ENCODE results near the gene ANKRD6. TPM values are rescaled to one million over a fixed set of nuclear protein-coding genes. Genes with fewer than 3 reads are reported as not detected.
A peak's percentile ranks its signal among the peaks of the same experiment; 100 is the strongest.

The ANKRD6 gene
- total RNA-seq: 1.3 TPM in 2 replicates

DNA sequence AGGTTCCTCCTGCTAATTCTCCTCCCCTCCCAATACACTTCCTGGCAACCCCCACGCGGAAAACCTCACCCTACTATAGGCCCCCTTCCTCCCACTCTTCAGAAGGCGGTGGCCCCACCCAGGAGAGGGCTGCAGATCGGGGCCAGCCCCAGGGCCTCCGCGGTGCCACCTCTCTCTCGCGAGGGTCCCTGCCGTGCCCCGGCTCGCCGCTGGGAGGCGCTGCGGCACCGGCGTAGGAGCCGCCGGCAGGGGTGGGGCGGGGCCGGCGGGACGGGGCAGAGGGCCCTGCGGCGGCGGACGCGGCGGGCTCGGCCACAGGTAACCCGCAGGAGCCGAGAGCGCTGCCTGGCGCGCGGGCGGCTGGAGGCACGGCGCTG, at the start of gene ANKRD6:
Gene ANKRD6 (plus strand): TSS at position 278 of the 377 bp plus-strand sequence. CDS start 133,825 bp downstream, outside the sequence.
- peak within 1 kb of the TSS; percentile 57 for H3K4me3 ChIP-seq (ENCODE audit: low read depth, low read length)
- peak; percentile 18 for DNase-seq (ENCODE audit: low read depth)
- TF ChIP-seq, protein P1, sequence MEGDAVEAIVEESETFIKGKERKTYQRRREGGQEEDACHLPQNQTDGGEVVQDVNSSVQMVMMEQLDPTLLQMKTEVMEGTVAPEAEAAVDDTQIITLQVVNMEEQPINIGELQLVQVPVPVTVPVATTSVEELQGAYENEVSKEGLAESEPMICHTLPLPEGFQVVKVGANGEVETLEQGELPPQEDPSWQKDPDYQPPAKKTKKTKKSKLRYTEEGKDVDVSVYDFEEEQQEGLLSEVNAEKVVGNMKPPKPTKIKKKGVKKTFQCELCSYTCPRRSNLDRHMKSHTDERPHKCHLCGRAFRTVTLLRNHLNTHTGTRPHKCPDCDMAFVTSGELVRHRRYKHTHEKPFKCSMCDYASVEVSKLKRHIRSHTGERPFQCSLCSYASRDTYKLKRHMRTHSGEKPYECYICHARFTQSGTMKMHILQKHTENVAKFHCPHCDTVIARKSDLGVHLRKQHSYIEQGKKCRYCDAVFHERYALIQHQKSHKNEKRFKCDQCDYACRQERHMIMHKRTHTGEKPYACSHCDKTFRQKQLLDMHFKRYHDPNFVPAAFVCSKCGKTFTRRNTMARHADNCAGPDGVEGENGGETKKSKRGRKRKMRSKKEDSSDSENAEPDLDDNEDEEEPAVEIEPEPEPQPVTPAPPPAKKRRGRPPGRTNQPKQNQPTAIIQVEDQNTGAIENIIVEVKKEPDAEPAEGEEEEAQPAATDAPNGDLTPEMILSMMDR (IDR thresholded peaks at IDR 0.05; ENCODE audit: insufficient read depth, low read depth, low read length): peak; percentile 74

DNA sequence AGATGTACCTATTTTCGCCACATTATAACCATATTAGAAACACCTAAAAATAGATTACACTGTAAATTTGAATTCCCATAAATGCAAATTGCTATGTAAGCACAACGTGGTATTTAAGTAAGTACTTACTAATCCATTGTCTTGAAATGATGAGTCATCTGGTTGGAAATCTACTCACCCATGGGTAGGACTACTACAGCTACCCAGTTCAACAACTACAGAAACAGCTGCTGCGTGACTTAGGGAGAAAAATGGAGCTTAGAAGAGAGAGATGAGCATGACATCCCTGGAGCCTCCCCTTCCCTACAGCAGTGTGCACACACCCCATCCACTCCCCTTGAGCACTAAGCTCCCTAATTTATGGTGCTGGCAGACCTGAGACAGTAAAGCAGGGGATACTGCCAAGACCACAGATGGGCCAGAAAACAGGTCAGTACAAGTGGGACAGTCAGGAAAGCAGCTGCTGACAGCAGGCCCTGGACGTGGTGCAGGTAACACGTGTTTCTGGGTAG, 47.7 kb upstream of the ANKRD6 start:
- no peak overlapping the region for H3K4me3 ChIP-seq (ENCODE audit: low read depth, low read length)
- DNase-seq (ENCODE audit: low read depth): no peak
- TF ChIP-seq, protein P1 (IDR thresholded peaks at IDR 0.05; ENCODE audit: insufficient read depth, low read depth, low read length): no peak

DNA sequence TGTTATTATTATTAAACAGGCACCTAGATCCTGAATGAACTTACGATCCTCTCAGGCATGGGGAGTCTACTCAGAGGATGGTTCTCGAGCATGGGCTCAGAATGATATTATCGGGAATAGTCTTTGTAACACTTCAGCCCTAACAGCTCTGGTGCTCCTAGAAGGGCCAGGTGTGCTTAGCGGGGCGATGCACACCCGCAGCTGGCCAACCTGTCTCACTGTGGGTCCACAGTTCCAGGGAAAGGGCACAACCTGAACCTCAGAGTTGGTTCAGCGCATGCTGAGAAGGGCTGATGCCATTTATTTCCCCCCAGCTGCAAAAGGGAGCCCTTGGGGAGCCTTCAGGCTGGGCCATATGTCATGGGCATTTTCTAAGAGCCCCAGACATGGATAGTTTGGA, 47.1 kb upstream of the ANKRD6 start:
- TF ChIP-seq, protein P1 (IDR thresholded peaks at IDR 0.05; ENCODE audit: insufficient read depth, low read depth, low read length): no peak
- no peak for DNase-seq (ENCODE audit: low read depth)
- no peak overlapping the region for H3K4me3 ChIP-seq (ENCODE audit: low read depth, low read length)

DNA sequence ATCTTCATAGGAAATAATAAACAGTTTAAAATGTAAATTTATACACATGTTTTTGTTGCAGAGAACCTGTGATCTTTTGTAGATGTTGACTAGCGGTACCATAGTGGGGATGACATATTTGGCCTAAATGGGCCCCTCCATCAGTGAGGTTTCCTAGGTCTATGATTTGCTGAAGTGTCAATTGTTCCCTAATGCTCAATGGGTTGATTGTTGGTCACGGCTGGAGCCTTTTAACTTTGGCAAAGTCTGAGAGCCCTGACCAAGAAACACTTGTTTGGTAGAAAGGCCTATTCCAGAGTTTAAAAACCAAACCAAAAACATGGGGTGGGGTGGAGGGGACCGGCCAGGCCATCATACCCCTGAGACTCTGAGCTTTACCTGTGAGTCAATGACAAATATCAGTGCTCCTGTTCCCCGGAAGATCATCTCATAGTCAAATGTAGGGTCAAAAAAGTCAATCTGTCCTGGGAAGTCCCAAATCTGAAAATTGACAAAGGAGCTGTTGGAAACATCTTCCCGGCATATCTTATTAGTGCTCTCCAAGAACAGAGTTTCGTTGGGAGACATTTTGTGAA, 45.9 kb upstream of the ANKRD6 start:
- H3K4me3 ChIP-seq (ENCODE audit: low read depth, low read length): no peak overlapping the region
- no peak for DNase-seq (ENCODE audit: low read depth)
- TF ChIP-seq, protein P1 (IDR thresholded peaks at IDR 0.05; ENCODE audit: insufficient read depth, low read depth, low read length): no peak

DNA sequence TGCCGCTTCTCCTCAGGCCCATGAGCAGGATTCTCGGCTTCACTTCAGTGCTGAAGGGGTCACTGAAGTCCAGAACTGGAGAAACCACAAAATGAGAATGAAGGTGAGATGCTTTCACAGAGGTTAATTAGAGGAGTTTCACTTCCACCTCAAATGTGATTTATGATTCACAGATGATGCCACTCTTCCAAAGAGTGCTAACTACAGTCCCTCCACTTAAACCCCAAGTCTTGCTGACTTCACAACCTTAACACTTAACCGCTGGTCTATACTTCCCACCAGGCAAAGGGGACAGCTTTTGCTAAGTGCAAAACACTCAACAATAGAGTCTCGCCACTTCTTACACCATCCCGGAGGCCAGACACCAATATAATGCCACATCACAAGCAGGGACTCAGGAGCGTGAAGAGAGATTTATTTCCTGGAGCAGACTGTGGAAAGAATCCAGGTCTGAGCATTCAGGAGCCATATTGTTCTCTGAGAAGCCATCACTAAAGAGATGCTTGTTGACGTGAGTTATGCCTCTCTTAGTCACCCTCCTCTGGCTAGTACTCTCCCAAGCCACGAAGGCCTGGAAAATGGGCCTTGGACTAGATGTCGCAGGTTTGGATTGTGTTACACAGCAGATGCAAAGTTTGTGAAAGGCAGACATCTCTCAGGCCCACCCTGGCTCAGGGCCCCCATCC, 45.3 kb upstream of the ANKRD6 start:
- DNase-seq (ENCODE audit: low read depth): no peak
- no peak overlapping the region for H3K4me3 ChIP-seq (ENCODE audit: low read depth, low read length)
- TF ChIP-seq, protein P1 (IDR thresholded peaks at IDR 0.05; ENCODE audit: insufficient read depth, low read depth, low read length): no peak

DNA sequence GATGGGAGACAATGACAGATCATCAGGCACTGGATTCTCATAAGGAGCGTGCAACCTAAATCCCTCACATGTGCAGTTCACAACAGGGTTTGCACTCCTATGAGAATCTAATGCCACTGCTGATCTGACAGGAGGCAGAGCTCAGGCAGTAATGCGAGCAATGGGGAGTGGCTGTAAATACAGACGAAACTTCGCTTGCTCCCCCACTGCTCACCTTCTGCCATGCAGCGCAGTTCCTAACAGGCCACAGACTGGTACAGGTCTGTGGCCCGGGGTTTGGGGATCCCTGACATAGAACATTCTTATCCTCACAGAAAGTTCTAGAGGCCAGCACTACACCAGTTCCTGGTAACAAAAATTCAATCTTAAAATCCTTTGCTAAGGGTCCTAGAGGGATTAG, 44.1 kb upstream of the ANKRD6 start:
- TF ChIP-seq, protein P1 (IDR thresholded peaks at IDR 0.05; ENCODE audit: insufficient read depth, low read depth, low read length): no peak
- DNase-seq (ENCODE audit: low read depth): no peak

More for the DNA sequence above, 44.1 kb upstream of the ANKRD6 start:
- H3K4me3 ChIP-seq (ENCODE audit: low read depth, low read length): no peak overlapping the region

Data from fibroblast of villous mesenchyme (primary cell).